Vagina (tissue), 2 donors: ENCODE data around the gene NCAPD2.

ENCODE experiments used
- POLR2A ChIP-seq, 2 donors: fragments of 450-650 bp; IDR thresholded peaks; one replicate each; pipeline ENCODE4 v1.6.1; 2017; ENCODE audit warnings: antibody characterized with exemption in 2 of 2, mild to moderate bottlenecking in 2 of 2, moderate library complexity in 2 of 2
- POLR2AphosphoS5 ChIP-seq, 2 donors: sonication (generic); formaldehyde crosslinking; IDR thresholded peaks; one replicate each; pipeline ENCODE4 v1.9.0; 2017; ENCODE audit warnings: antibody characterized with exemption in 2 of 2, mild to moderate bottlenecking in 2 of 2, low read depth in 1 of 2; ENCODE audit not compliant: insufficient read depth in 1 of 2

GRCh38 chr12:6536894-6537579 lies 43.1 kb downstream of the NCAPD2 start:
- no peak for TF ChIP-seq POLR2A (IDR thresholded peaks at IDR 0.05)
- no peak for TF ChIP-seq POLR2AphosphoS5 (IDR thresholded peaks at IDR 0.05; ENCODE audit: insufficient read depth in 1 of 2, low read depth in 1 of 2)
